ENCODE results near the gene TMEM129.

The TMEM129 gene, protein sequence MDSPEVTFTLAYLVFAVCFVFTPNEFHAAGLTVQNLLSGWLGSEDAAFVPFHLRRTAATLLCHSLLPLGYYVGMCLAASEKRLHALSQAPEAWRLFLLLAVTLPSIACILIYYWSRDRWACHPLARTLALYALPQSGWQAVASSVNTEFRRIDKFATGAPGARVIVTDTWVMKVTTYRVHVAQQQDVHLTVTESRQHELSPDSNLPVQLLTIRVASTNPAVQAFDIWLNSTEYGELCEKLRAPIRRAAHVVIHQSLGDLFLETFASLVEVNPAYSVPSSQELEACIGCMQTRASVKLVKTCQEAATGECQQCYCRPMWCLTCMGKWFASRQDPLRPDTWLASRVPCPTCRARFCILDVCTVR
- long read RNA-seq, donor 1, transcript TMEM129-202 (4 exons, 2,810 nt) = major isoform, 12 of 18 reads
- long read RNA-seq, donor 1, partial matches to known transcripts = 6 of 18 reads
- long read RNA-seq, donor 1, other reads (novel, unspliced or antisense) = 0 of 18 reads
- long read RNA-seq, donor 2, transcript TMEM129-202 (4 exons, 2,810 nt) = major isoform, 12 of 13 reads
- long read RNA-seq, donor 2, partial matches to known transcripts = 0 of 13 reads
- long read RNA-seq, donor 2, other reads (novel, unspliced or antisense) = 0 of 13 reads
- long read RNA-seq, donor 3, transcript TMEM129-202 (4 exons, 2,810 nt) = major isoform, 8 of 14 reads
- long read RNA-seq, donor 3, partial matches to known transcripts = 0 of 14 reads
- long read RNA-seq, donor 3, other reads (novel, unspliced or antisense) = 0 of 14 reads
- long read RNA-seq, donor 4, transcript TMEM129-202 (4 exons, 2,810 nt) = major isoform, 5 of 16 reads
- long read RNA-seq, donor 4, partial matches to known transcripts = 9 of 16 reads
- long read RNA-seq, donor 4, other reads (novel, unspliced or antisense) = 0 of 16 reads
- long read RNA-seq, donor 5, transcript TMEM129-202 (4 exons, 2,810 nt) = major isoform, 10 of 73 reads
- long read RNA-seq, donor 5, partial matches to known transcripts = 62 of 73 reads
- long read RNA-seq, donor 5, other reads (novel, unspliced or antisense) = 0 of 73 reads
- long read RNA-seq, donor 6, transcript TMEM129-202 (4 exons, 2,810 nt) = major isoform, 13 of 39 reads
- long read RNA-seq, donor 6, transcript TMEM129-201 (3 exons, 2,678 nt) = minor isoform, 5 of 39 reads
- long read RNA-seq, donor 6, partial matches to known transcripts = 10 of 39 reads
- long read RNA-seq, donor 6, other reads (novel, unspliced or antisense) = 10 of 39 reads
- long read RNA-seq, donor 7, transcript TMEM129-202 (4 exons, 2,810 nt) = major isoform, 12 of 70 reads
- long read RNA-seq, donor 7, partial matches to known transcripts = 49 of 70 reads
- long read RNA-seq, donor 7, other reads (novel, unspliced or antisense) = 8 of 70 reads
- long read RNA-seq, donor 8, transcript TMEM129-202 (4 exons, 2,810 nt) = major isoform, 9 of 11 reads
- long read RNA-seq, donor 8, partial matches to known transcripts = 0 of 11 reads
- long read RNA-seq, donor 8, other reads (novel, unspliced or antisense) = 0 of 11 reads

DNA sequence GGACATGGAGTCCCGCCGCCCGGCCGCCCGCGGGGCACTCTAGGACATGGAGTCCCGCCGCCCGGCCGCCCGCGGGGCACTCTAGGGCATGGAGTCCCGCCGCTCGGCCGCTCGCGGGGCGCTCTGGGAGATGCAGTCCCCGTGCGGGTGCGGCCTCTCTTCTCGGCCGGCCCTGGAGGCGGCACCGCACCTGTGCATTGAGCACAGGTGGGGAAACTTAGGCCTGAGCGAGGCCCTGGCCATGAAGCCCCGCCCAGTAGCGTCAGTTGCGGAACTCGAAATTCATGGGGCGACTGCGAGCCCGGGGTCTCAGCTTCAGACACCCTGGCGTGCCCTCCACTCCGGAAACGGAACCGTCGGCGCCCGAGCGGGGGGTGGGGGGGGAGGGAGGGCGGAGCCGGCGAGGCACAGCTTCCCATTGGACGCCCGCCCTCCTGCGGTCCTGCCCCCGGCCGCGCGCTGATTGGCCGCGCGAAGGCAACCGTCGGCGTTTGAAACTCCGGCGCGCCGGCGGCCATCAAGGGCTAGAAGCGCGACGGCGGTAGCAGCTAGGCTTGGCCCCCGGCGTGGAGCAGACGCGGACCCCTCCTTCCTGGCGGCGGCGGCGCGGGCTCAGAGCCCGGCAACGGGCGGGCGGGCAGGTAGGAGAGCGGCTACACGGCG lies at the start of gene TMEM129, which contains the start of gene TACC3:
TSS of gene TMEM129 (minus strand) at position 321 of the 663 bp plus-strand sequence. CDS start 486 bp downstream, outside the sequence.
TSS of gene TACC3 (plus strand) at position 519 of the 663 bp plus-strand sequence. CDS start 1,901 bp downstream, outside the sequence.
- peak; percentile 93 for DNase-seq

DNA sequence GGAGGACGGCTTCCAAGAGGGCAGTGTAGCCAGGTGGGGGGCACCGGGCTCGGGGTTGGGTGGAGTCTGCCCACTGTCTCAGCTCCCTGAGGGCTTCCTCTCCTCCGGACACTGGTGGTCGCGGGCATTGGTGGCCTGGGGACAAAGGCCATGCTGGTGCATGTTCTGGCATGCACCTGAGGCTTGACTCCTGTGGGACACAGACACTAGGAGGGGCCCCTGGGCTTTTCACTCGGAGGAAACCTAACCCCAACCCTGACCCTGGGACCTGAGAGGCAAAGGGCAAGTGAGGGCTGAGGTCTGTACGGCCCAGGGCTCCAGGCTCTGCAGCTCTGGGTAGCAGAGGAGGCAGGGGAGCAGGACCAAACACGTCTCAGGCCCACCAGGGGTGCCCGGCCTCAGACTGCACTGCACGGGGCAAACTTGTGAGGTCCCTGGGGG lies 49.7 kb upstream of the TMEM129 start:
- DNase-seq = no peak

DNA sequence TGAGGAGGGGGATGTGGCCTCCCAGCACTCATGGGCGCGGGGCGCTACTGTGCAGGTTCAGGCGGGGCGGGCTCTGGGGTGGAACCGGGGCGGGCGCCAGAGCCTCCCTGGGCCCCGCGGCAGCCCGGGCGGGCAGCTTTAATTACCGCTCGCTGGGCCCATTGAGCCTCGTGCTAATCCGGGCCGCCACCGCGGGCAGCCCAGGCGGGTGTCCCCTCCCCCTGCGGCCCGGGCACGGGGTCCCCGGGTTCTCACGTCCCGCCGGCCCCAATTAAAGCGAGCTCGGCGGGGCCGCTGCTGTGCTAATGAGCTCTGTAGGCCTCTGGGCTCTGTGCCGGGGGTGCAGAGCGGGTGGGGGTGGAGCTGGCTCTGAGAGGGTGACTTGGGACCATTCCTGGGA lies 49.1 kb upstream of the TMEM129 start:
- DNase-seq = no peak

DNA sequence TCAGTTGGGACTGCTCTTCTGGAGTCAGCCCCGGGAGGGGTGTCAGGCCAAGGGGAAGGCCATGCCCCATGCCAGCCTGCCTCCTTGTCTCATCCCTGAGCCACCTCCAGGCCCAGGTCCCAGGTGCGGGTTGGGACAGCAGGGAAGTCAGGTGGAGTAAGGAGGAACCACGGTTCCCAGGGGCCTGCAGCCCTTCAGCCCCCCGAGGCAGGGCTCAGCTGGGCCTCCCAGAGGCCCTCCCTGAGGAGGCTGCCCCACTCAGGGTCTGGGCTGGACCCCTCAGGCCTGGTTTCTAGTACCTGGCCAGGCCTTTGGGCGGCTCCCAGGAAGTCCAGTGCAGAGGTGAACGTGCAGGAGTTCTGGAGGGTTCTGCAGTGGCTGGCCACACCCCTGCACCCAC lies 48.6 kb upstream of the TMEM129 start:
- DNase-seq = no peak

DNA sequence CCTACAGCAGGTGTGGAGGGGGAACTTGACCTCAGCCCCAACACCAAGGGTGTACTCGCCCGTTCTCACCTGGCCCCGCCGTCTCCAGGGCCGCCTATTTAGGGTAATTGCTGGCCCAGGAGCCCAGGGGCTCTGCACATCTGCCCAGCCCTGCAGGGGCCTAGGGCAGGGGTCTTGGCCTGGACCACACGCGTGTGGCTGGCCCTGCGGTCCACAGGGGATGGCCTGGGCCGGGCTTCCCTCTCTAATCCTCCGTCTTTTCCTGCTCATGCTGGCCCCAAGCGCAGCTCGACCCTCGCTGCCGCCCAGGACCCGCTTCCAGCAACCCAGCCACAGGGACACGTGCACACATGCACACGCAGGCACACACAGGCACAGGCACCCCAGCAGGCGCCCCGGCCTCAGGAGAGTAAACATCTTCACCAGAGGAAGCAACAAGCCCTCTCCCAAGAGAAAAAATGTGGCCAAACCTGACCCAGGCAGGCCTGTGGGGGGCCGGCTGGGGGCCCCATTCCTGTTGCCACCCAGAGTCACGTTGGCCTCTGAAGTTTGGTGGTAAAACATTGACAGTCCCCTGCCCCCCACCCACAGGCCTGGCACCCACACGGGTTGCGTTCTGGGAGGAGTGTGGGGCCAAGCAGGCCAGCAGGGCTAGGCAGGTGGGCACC lies 47.4 kb upstream of the TMEM129 start:
- DNase-seq = no peak

DNA sequence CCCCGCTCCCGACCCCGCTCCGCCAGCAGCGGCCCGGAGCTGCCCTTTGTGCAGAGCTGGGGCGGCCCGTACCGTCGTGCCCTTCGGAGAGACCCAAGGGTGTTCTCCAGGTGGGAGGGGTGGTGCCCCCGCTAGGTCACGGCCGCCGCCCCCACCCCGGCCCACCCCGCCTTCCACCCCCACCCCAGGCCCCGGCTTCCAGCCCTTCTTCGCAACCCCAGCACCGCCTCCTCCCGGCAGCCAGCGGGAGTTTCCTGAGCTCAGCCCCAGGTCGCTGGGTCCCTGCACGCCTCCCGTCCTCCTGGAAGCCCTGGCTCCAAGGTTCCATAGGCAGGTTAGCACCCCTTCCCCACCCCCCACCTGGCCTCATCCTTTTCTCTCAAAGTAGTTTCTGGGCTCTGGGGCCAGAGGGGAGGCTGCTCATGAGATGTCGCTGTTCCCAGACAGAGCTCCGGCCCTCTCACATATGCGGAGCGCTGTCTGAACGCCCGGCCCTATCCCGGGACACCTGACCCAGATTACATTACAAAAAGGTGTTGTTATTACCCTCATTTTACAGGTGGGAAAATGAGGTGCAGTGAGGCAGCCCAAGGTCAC lies 46.7 kb upstream of the TMEM129 start:
- no peak for DNase-seq

DNA sequence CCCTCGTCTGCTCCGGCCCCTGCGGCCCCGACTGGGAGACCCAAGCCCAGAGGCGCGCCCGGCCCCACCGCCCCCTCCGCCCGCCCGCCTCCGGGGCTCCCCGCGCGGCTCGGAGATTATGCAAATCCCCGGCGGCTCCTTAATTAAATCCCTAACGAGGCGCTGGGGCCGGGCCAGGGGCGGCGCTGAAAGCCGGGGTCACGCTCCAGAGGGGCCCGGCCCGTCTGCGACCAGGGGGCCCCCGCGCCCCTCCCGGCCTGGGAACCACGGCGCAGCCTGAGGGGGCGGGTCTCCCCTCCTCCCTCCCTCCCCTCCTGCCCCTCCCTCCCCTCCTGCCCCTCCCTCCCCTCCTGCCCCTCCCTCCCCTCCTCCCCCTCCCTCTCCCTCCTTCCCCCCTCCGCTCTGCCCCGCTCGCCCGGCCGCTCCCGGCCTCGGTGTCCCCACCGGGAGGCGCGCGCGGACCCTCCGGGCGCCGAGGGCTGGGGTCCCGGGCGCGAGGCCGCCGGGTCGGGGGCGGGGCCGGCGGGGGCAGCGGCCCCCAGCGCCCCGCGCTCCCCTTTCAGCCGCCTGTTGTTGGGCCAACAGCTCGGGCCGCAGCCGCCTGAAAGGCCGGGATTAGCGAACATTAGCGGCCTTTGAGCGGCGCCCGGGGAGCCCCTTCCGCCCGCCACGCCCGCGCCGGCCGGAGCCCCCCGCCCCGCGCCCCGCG lies 46.1 kb upstream of the TMEM129 start:
- DNase-seq = peak; percentile 76

DNA sequence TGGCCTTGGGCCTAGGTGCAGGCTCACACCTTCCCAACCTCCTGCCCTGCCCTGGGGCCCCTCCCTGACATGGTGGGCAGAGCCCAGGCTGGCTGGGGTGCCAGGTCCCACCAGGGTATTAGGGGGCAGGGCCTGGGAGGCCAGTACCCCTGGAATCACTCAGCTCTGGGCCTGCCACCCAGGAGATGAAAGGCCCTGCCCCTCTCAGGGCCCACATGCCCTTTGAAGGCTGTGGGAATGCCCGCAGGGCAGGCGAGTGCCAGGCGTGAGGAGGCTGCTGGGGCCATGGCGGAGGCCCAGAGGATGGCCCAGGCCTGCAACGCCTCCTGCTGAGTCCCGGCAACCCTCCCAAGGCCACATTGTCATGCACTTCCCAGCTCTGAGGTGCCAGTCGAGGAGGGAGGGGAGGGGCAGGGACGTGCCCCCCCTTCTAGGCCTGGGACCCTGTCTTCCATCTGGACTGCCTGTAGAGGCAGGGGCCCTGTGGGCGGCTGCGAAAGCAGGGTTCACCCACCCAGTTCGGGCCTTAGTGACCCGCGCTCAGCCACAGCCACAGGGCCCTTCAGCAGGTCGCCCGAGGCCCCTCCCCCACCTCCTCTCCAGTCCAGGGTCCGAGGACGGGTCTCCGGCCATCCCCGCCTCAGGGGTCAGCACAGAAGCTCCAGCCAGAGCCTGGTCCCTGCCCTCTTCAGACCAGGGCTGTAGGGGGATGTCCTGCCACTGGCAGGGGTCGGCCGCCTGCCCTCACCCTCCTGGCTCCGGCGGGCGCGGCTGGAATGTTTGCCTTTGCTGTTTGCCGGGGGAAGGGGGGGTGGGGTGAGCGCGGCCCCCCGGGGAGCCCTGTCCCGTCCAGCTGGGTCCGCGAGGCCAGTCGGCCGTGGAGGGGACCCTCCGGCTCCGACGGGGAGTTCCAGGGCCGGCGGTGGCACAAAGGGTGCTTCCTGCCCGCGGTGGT lies 45.3 kb upstream of the TMEM129 start:
- DNase-seq = peak; percentile 80

DNA sequence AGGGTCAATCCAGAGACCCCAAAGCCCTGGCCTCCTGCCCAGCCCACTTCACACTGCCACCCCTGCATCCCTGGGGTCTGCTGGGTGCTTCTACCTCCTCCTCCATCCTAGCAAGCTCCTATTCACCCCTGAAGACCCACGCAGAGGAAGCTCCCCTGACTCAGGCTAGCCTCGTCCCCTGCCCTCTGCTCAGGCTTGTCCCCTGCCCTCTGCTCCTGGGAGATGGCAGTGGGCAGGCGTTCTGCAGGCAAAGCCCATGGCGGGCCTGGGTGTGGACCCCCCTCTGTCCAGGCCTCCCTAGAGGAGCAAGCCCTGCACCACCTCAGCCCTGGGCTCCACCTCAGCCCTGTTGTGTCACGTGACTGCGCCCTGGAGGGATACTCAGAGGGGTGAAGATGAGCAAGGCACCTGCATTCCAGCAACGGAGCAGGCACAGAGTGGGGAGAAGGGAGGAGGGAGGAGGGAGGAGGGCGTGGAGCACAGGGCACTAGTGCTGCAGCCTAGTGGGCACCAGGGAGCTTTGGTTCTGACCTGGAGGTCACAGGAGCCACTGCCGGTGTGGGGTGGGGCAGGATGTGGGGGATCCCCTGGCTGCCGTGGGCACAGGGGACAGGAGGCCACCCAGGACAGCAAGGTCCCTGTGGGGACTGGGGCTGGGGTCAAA lies 44.4 kb upstream of the TMEM129 start:
- DNase-seq = no peak

DNA sequence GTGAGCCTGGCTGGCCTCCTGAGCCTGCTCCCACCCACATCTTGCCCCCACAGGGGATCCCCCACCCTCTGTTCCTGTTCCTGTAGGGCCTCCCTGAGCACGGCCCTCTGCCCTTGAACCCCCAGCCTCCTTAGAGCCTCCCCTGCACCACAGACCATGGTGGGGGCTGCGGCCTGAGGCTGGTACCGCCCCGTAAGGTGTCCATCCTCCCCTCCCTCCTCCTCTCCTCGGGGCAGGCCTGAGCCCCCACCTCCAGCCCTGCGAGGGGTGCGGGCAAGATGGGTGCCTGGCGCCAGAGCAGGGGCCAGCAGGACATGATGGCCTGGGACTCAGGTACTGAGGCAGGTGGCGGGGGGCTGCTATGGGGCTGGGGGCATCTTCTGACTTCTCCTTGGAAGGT lies 43.5 kb upstream of the TMEM129 start:
- no peak for DNase-seq

DNA sequence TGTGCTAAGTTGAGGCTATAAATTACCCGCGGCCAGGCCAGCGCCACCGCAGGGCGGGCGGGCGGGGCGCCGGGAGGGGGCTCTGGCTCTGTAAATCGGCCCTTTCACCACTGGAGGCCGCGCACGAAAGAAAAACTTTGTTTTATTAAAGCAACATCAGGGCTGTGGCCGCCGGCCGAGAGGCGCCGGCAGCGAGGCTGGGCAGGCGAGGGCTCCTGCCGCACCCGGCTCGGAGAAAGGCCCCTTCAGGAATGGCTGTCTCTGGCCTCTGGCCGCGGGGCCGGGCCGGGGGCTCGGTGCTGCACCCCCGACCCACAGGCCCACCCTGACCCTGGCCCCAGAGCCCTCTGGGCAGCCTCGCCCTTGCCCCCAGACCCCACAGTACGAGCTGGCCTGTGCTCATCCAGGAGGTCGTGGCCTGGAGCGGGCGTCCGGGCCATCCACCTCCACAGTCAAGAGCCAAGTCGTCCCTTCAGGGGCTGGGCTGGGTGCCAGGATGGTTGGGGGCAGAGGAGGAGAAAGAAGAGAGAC lies 42.5 kb upstream of the TMEM129 start:
- peak; percentile 71 for DNase-seq

DNA sequence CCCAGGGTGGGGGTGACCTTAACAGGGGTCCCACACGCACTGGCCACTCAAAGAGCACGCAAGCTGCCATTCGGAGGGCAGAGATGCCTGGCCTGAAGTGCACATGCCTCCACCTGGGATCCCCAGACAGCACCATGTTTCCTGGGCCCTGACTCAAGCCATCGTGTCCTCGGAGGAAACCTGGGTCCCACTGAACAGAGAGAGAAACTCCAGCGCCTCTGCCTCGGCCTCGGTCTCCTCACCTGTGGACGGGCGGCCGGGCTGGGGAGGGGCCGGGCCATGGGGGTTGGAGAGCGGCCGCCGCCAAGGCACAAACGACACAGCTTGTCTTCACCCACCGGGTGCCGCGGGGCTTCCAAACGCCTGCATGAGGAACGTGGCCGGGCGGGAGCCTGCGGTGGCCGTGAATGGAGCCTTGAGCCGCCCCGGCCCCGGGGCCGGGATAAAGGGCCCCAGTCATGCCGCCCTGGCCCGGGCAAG lies 42.0 kb upstream of the TMEM129 start:
- DNase-seq = peak; percentile 59

DNA sequence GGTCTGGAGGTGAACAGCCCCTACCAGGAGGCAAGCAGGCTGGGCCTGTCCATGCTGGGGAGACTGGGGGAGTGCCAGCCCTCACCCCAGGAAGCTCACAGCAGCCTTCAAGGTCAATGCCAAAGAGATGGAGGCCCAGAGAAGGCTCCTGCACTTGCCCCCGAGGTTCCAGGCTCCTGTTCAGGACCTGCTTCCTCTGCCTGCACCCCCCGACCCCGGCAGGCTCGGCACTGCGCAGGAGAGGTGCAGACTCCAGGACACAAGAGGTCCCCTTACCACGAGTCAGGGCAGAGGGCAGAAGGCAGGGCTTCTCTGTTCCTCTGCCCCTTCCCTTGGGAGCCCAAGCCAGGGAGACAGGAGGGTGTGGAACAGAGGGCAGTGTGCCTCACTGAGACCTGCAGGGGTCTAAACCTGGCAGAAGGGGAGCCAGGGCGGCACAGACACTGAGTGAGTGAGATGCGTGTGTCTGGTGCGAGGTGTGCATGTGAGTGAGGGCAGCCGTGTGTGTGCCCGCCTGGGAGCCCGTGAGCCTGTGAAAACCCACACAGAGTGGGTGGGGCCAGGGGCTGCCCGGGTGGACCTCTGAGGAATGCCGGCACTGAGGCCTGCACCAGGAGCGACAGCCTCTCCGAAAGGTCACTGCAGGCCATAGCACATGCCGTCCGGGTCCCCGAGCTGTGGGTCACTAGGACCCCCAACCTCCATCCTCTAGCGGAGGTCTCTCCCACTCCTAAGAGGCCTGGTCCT lies 41.3 kb upstream of the TMEM129 start:
- peak; percentile 29 for DNase-seq

DNA sequence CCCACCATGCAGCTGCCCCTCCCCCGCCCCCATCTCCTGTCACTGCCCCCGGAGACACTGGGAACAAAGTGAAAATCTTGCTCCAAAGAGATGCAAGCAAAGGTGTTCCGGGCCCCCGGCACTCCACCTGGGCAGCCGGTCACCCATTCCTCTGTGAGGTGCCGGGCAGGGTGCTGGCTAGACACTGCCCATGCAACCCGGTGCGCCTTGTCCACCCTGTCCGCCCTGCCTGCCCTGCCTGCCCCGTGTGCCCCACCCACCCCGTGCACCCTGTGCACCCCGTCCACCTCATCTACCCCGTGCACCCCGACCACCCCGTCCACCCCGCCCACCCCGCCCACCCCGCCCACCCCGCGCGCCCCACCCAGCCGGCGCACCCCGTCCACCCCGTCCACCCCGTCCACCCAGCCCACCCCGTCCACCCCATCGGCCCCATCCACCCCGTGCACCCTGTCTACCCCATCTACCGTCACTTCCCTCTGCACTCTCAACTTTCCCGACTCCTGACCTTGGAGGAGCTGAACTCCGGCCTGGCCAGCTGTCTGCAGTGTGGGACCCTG lies 40.1 kb upstream of the TMEM129 start:
- DNase-seq = no peak

DNA sequence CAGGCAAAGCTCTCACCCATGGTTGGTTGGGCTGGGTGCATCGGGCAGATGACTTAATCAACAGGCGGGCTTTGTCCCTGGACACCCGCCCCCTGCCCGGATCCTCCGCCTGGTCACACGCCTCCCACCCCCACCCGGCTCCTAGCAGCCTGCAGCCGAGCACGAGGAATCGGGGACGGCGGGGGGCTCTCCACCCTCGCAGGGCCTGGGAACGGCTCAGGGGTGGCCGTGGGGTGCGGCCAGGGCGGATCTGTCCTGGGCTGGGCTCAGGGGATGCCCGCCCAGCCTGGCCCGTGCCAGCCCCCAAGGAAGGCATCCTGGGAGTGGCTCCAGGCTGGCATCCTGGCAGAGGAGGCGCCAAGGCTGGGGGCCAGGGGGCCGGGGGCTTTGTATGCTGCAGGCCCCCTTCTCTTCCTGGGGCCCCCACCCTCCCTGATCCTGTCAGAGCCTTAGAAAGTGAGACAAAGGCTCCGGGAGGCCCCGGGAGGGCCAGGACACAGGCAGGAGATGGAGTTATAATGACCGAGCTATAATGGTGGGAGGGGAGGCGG lies 39.5 kb upstream of the TMEM129 start:
- peak; percentile 35 for DNase-seq

DNA sequence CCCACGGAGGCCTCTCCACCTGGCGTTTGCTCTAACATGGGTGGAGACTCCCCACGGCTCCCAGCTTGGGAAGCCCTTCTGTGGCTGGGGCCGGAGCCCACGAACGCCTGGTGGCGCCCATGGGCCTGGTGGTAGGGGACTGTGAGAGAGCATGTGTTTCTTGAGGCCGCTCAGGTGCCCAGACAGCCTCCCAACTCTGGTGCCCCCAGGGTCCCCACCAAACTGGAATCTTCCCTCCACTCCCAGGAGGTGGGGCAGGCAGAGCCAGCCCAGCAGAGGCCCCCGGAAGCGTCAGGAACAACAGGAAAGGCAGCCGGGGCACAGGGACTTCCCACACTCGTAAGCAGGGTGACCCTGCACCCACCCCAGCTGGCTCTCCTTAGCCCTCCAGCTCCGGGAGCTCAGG lies 38.7 kb upstream of the TMEM129 start:
- DNase-seq = peak; percentile 37
